Mesodermal cell (in vitro differentiated cells): ENCODE results near the gene POP7.

Experiments used
- H3K27ac ChIP-seq: 2 replicates; pipeline ENCODE4 v1.7.0; 2013; ENCODE audit warnings: mild to moderate bottlenecking, low read depth, low read length, moderate library complexity; ENCODE audit not compliant: severe bottlenecking
- H3K36me3 ChIP-seq: 2 replicates; pipeline ENCODE4 v1.7.1; 2013; ENCODE audit warnings: mild to moderate bottlenecking, low read length, moderate library complexity; ENCODE audit not compliant: control insufficient read depth, insufficient read depth
- H3K4me1 ChIP-seq: one replicate; pipeline ENCODE4 v1.7.1; 2013; ENCODE audit warnings: mild to moderate bottlenecking, low read length; ENCODE audit not compliant: insufficient read depth, control insufficient read depth, poor library complexity, severe bottlenecking
- H3K4me3 ChIP-seq: 2 replicates; pipeline ENCODE4 v1.7.0; 2013; ENCODE audit warnings: low read length, control low read depth, mild to moderate bottlenecking; ENCODE audit not compliant: insufficient read depth, poor library complexity, severe bottlenecking; ENCODE audit errors: extremely low read depth
- H3K9me3 ChIP-seq: 2 replicates; pipeline ENCODE4 v1.7.1; 2013; ENCODE audit warnings: mild to moderate bottlenecking, low read length, moderate library complexity; ENCODE audit not compliant: control insufficient read depth
- WGBS, 2 experiments: methylation state at CpG; one replicate each; pipeline ENCODE4 v1.1.5; 2013; ENCODE audit warnings: missing lambda C conversion rate in 2 of 2; ENCODE audit not compliant: insufficient coverage in 2 of 2; 5-methylcytosine and 5-hydroxymethylcytosine counted together

The POP7 gene

DNA sequence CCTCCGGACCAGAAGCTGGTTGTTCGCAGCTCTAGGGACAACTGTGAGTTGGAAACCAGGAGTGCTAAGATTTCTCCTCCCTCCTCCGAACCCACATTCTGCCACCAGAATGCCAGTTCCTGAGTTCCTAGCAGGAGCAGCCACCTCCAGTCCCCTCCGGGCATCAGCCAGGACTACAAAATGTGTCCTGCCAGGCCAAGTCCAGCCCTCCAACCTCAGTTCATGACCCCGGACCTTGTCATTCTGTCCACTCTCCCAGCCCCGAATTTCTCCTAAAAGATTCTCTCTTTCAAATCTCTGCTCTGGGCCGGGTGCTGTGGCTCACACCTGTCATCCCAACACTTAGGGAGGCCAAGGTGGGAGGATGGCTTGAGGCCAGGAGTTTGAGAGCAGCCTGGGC lies 29.8 kb downstream of the POP7 start:
- 90 to 94% methylated on average over 5 to 6 of the region's 7 CpGs for WGBS, 2 experiments
- Histone ChIP-seq H3K36me3 (no peaks in the 10 kb centered on the region), H3K9me3 (no peaks in the 10 kb centered on the region), H3K27ac (no peak overlapping the region), H3K4me3 (no peak overlapping the region), H3K4me1 (no peaks in the 10 kb centered on the region)

GRCh38 chr7:100736671-100737070 lies 30.8 kb downstream of the POP7 start:
- Histone ChIP-seq H3K4me3 (no peak overlapping the region), H3K36me3 (no peaks in the 10 kb centered on the region), H3K4me1 (no peaks in the 10 kb centered on the region), H3K9me3 (no peaks in the 10 kb centered on the region), H3K27ac (no peak overlapping the region)
- 80 to 84% methylated on average over 10 to 13 of the region's 13 CpGs for WGBS, 2 experiments

DNA sequence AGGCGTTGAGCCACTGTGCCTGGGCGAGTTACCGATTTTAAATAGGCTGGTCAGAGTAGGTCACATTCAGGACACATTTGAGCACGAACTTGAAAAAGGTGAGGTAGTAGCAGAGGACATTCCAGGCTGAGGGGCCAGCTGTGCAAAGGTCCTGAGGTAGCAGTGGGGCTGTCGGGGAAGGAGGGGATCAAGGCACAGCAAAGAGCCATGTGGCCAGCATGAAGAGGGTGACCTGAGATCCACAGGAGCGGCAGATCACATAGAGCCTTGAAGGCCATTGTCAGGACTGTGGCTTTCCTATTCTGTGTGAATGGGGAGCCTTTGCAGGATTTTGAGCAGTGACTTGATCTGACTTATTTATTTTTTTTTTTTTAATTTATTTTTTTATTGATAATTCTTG lies 34.0 kb downstream of the POP7 start:
- Histone ChIP-seq H3K9me3 (no peaks in the 10 kb centered on the region), H3K36me3 (no peaks in the 10 kb centered on the region), H3K4me1 (no peaks in the 10 kb centered on the region), H3K27ac (no peak overlapping the region), H3K4me3 (no peak overlapping the region)
- WGBS, 2 experiments = 92 to 93% methylated on average over 5 to 6 of the region's 6 CpGs

DNA sequence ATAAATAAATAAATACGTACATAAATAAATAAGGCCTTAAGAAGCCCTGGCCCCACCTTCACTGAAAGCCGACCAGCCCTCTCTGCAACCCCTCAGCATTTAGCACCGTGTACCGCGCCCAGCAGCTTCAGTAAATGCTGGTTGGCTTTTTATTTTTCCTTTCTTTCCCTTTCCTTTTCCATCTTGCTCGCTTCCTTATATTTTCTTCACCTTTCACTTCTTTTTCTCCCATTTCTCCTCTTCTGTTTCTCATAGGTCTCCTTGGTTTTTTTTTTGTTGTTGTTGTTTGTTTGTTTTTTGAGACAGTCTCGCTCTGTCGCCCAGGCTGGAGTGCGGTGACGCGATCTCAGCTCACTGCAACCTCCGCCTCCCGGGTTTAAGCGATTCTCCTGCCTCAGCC lies 38.7 kb downstream of the POP7 start:
- 93% methylated on average over 4 of the region's 14 CpGs; no CpG with 5 or more reads in 1 of the 2 experiments for WGBS, 2 experiments
- H3K36me3 ChIP-seq = no peaks in the 10 kb centered on the region
- no peaks in the 10 kb centered on the region for H3K9me3 ChIP-seq
- H3K4me3 ChIP-seq = no peak overlapping the region
- no peak overlapping the region for H3K27ac ChIP-seq
- no peaks in the 10 kb centered on the region for H3K4me1 ChIP-seq

DNA sequence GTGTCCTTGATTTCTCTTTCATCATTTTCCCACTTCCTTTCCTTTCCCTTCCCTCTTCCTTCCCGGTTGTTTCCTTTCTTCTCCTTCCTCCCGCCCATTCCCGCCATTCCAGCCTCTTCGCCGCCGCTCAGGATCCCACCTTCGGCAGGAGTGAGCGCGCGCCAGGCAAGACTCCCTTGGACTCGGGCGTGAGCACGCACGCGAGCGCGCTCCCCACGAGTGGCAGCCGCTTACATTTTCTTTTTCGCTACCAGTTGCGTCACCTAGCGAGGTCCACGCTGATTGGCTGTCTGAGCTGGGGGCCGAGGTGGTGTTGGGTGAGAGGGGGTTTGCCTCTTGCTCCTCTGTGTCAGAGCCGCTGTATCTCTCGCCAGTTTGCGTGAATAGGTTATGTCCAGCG lies 39.3 kb downstream of the POP7 start:
- 91 to 96% methylated on average over 10 to 22 of the region's 28 CpGs for WGBS, 2 experiments
- H3K9me3 ChIP-seq = no peaks in the 10 kb centered on the region
- no peak overlapping the region for H3K27ac ChIP-seq
- no peaks in the 10 kb centered on the region for H3K36me3 ChIP-seq
- no peak overlapping the region for H3K4me3 ChIP-seq
- H3K4me1 ChIP-seq = no peaks in the 10 kb centered on the region

- WGBS, 2 experiments = 85 to 90% methylated on average over 2 to 5 of the region's 5 CpGs
- H3K27ac ChIP-seq = no peak overlapping the region
- no peaks in the 10 kb centered on the region for H3K4me1 ChIP-seq
- no peaks in the 10 kb centered on the region for H3K9me3 ChIP-seq
- no peaks in the 10 kb centered on the region for H3K36me3 ChIP-seq
- no peak overlapping the region for H3K4me3 ChIP-seq
Measured at GRCh38 chr7:100752994-100753393, 47.1 kb downstream of the POP7 start.

DNA sequence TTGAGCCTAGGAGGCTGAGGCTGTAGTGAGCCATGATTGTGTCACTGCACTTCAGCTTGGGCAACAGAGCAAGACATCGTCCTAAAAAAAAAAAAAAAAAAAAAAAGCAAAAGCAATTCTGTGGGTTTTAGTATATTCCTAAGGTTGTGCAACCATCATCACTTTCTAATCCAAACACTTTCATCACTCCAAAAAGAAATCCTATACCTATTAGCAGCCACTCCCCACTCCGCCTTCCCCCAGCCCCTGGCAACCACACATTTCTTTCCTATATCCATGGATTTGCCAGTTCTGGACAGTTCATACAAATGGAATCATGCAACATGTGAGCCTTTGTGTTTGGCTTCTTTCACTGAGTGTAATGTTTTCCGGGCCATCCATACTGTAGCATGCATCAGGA lies 47.8 kb downstream of the POP7 start:
- Histone ChIP-seq H3K9me3 (no peaks in the 10 kb centered on the region), H3K4me3 (no peak overlapping the region), H3K27ac (no peak overlapping the region), H3K4me1 (no peaks in the 10 kb centered on the region), H3K36me3 (no peaks in the 10 kb centered on the region)
- 88 to 100% methylated on average over 2 of the region's 3 CpGs for WGBS, 2 experiments
